Measurements from ENCODE around the gene PDZD8.

PDZD8 gene

DNA sequence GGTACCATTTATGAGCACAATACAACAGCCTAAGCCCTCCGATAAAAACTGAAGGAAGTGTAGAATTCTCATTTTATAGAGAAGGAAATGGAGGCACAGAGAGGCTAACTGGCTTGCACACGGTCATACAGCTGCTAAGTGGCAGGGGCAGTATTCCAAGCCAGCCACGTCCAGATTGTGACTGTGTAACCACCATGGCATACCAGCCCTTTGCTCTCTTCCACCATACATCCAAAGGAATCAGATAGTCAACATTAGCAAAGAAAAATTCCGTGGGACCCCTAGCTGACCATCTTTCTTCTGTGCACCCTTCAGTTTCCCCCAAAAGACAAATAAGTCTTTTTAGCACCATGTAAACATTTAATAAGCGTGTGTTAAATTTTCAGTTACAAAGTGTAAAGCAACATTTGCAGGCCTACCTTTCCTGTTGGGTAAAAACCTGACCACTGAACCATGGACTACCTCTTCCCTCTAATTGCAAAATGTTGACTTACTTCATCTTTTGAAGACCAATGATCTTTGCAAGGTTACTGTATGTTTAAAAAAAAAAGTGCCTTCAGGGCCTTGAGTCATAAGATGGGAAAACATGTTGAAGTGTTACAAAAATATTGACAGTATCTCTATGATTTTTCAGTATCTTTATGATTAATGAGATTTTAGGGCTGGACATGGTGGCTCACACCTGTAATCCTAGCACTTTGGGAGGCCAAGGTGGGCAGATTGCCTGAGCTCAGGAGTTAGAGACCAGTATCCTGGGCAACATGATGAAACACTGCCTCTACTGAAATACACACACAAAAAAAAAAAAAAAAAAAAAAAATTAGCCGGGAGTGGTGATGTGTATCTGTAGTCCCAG lies 24.3 kb upstream of the PDZD8 start:
- FAIRE-seq (no peak), DNase-seq (ENCODE audit: insufficient read length, low spot score) (no peak)

DNA sequence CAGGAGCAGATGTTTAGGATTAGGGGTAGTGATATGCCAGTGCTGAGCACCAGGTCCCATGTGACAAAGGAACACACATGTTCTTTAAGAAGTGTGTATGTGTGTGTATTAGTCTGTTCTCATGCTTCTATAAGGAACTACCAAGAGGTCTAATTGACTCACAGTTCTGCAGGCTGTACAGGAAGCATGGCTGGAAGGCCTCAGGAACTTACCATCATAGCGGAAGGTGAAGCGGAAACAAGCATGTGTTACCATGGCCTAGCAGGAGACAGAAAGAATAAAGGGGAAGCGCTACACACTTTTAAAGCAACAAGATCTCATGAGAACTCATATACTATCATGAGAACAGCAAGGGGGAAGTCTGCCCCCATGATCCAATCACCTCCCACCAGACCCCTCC lies 22.8 kb upstream of the PDZD8 start:
- DNase-seq (ENCODE audit: insufficient read length, low spot score) (no peak), FAIRE-seq (no peak)

DNA sequence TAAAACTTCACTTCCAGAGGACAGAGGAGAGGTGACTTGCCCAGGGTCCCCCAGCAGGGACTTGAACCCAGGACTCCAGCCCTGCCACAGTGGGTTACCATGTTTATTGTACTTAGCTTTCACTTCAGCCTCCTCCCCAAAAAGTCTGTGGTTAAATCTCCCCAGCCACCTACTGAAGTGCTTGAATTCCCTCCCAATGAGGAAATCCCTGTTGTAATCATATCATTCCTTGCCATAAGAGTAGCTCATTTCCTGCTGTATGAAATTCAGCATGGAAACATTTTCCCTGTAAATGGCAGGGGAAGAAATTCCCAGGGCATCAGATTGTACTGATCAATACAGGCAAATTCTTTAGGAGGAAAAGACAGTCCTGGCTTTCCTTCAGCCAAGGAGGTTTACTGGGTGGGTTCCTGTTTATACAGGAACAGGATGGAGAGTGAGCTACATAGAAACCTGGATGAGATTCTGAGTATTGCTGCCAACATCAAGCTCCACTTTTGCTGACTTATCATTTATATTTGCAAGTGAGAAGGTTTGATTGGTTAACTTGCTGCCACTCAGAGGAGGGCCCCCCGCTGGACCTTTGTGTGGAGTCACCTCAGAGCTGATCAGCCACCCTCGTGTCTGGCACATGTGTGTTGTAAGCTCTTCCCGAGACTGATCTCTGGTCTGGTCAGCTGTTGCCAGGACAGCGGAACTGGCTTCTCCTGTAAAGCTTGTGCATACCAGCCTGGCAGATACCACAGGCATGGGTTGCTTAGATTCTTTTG lies 16.4 kb upstream of the PDZD8 start:
- FAIRE-seq (no peak), DNase-seq (ENCODE audit: insufficient read length, low spot score) (no peak)

DNA sequence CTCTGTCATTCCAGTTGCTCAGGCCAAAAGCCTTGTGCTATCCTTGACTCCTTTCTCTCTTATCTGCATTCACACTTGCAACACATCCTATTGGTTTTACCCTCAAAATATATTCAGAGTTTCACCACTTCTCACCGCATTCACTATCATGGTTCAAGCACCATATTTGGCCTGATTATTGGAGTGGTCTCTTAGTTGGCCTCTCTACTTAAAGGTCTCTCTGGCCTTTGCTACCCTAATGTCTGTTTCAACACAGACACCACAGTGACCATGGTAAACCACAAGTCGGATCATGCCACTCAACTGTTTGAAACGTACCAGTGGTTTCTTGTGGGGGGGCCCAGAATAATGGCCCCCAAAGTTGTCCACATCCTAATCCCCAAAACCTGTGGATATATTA lies 15.2 kb upstream of the PDZD8 start:
- FAIRE-seq: no peak

DNA sequence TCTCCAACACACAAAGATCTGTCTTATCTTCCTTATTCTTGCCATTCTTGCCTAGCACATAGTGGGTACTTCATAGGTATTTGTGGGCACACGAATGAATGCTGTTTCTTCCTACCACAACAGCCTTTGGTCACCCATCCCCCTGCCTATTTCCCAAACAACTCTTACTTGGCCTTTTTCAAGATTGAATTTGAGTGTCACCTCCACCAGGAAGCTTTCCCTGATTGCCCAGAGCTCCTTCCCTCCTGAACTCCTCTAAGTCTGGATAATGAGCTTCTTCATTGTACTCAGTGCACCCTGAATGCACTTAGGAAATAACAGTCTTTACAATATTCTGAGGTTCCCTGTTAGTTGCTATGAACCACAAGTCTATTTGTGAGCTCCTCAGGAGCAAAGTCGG lies 11.6 kb upstream of the PDZD8 start:
- no peak for FAIRE-seq
- DNase-seq (ENCODE audit: insufficient read length, low spot score): no peak

More for the DNA sequence above, 15.2 kb upstream of the PDZD8 start:
- no peak for DNase-seq (ENCODE audit: insufficient read length, low spot score)

DNA sequence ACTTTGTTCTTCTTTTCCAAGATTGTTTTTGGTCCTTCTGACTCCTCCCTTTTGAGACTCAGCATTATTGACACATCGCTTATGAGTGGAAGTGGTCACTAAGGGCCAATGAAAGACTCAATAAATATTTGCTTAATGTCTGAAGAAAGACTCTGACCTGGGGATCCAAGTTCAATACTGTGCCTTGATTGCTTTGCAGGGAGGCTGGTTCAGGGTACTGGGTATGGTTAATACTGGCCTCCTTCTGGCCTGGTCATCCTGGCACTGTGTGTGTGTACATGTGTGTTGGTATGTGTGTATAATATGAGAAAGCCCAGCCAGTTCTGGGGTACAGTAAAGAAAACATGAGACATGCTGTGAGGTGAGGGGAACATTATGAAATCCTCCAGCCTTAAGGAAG lies 7.6 kb upstream of the PDZD8 start:
- no peak for FAIRE-seq
- DNase-seq (ENCODE audit: insufficient read length, low spot score): no peak

DNA sequence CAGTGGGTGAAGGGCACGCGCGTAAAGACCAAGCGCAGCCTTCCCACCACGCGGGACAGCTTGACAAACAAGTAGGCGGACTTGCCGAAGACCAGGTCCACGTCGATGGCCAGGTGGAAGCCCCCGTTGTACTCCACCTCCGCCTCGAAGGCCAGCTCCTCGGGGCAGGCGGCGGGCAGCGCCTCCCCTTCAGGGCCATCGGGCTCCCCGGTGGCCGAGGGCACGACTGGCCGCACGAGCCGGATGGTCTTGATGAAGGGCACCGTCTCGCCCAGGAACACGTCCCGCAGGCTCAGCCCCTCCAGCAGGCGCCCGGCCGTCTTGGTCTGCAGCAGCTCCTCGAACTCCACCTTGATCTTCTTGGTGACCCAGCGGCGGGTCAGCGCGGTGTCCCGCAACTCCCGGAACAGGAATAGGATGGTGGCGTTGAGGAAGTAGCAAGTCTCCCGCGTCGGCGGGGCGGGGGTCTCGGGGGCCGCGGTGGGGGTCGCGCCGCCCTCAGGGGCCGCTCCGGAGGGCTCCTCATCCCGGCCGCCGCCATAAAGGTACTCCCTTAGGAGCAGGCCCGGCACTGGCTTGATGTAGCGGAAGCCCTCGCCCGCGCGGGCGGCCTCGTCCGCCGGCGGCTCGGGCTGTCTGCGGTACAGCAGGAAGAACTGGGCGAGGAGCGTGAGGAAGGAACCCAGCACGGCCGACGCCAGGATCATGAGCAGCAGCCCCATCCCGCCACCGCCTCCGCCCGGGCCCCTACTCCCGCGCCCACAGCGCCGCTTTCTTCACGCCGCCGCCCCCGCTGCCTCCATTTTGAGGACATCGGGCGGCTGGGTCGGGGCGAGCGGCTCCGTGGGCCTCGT lies 507 bp downstream of the PDZD8 start:
- peak; percentile 8 for FAIRE-seq
- peak; percentile 24 for DNase-seq (ENCODE audit: insufficient read length, low spot score)

DNA sequence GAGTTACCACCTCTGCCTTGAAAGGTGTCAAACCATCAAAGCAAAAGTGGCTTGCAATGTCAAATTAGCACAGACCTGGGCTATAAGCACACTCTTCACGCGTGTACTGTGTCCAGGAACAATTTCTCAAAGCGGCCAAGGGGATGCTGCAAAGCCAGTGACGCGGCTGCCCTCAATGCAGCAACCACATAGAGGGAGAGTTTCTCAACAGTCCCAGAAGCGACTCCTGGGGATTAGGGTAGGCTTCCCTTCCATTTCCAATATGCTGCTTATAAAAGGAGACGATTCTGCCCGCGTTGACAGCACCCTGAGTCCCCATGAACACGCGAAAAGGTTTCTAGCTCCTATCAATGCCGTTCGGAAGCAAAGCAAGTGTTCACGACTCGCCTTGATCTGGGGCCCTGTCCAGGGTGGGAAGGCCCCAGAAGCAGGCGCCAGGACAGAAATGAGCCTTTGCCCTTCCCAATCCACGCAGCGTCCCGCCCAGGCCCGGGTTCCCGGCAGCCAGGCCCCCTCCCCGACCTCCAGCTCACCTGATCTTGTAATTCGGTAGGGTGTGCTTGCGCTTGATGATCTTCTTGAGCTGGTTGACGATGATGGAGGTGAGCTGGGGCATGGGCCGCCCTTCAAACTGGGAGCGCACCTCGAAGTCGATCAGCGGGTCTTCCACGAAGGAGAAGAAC lies 1.3 kb downstream of the PDZD8 start:
- DNase-seq (ENCODE audit: insufficient read length, low spot score) (peak; percentile 9), FAIRE-seq (peak; percentile 11)

DNA sequence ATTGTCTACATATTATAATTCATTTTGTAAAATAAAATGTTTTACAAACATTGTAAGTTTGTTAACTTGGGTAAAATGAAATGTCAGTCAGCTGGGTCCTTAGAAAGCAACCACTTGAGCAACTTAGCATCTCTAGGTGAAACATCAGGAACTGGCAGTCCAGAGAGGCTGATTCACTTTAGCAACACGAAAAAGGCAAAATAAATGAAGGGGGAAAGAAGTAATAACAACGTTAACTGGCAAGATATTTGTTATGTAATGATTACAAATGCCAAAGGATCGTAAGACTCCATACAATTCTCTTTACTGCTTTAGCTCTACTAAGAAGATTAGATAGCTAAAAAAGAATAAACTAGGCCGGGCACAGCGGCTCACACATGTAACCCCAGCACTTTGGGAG lies 5.0 kb downstream of the PDZD8 start:
- no peak for DNase-seq (ENCODE audit: insufficient read length, low spot score)
- FAIRE-seq: no peak

DNA sequence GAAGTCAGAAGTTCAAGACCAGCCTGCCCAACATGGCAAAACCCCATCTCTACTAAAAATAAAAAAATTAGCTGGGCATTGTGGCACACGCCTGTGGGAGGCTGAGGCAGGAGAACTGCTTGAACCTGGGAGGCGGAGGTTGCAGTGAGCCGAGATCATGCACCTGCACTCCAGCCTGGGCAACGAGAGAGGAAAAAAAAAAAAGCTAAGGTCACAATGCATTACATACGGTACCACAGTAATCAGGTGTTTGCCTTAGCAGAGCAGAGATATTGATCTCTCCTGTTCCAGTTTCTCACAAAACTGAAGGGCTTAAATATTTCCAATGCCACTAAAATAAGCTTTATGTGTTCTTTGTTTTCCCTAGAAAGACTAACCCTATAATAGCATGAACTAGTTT lies 7.5 kb downstream of the PDZD8 start:
- no peak for DNase-seq (ENCODE audit: insufficient read length, low spot score)
- FAIRE-seq: no peak

DNA sequence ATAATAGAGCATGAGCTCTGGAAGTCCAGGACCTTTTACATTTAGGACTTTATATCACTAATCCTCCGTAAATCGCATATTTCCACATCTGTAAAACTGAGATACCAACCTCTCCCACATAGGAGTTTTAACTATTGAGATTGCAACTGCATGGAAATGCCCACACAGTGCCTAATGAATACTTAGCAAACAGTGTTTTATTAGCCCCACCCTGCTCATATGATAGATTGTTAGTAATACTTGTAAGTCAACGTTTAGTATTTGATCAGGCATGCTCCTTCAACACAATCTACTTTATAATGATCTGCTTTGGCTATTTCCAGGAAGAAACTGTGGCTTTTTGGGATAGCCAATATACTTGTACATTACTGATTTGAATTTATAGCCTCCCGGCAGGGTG lies 8.5 kb downstream of the PDZD8 start:
- FAIRE-seq: peak; percentile 80
- DNase-seq (ENCODE audit: insufficient read length, low spot score): no peak

DNA sequence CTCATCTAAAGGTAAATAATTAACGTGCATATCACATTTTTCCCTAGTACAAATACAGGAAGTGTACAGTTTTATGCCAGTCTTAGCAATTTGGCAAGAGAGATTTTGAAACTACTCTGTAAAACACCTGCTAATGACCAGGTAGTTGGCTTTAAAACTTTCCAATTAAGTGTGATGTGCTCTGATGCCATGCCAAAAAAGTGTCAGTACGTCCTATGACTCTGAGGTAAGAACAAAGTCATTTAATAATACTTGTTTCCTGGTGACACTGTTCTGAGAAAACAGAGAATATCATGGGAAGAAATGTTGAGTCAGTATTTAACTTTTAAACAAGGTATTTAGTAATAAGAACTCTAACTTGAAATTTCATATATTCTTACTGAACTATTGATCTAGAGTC lies 9.6 kb downstream of the PDZD8 start:
- peak; percentile 89 for FAIRE-seq

DNA sequence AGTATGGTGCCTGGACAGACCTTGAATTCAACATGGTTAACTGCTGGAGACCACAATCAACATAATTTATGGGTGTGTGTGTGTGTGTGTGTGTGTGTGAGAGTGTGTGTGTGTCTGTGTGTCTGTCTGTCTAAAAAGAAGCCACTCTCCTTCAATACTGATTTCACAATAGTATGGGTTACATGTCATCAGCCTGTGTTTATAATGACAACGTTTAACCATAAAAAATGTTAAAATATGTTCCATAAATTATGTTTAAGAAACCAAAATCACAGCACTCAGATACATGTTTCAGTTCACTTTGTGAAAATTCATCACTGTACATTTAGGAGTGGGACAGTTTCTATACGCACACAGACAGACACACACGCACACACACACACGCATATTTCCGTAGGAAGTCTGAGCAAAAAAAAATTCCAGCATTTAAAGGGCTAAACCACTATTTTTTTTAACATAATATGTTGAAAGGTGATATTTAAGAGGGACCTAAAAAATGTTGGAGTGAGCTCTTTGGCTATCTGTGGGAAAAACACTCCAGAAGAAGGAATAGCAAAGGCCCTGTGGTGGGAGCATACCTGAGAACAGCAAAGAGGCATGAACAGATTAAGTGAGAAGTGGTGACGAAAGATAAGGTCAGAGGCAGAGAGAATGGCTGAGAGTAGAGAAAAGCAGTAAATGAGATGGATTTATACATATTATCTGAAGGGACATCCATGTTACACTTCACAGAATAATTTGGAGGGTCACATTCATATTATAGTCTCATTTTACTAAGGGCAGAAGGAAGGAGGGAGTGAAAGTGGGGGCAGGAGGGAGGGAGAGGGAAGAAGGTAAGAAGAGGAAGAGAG lies 10.9 kb downstream of the PDZD8 start:
- DNase-seq (ENCODE audit: insufficient read length, low spot score): no peak
- FAIRE-seq: no peak

More for the DNA sequence above, 9.6 kb downstream of the PDZD8 start:
- DNase-seq (ENCODE audit: insufficient read length, low spot score): no peak

DNA sequence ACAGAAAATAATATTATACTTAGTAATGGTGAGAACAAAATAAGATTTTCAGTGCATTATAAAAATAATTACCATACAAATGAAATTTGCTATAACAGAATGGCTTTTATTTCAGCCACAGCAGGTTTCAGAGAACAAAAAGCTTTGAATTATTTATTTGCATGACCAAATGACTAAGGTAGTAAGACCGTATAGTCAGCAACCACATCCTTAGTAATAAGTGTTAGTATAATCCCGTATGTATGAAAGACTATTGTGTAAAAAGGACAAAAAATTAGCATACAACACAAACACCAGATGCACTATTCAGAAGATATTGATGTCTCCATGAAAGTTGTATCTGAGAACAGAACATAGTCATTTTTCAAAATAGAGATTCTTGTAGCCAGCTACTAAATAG lies 12.2 kb downstream of the PDZD8 start:
- no peak for DNase-seq (ENCODE audit: insufficient read length, low spot score)
- peak; percentile 88 for FAIRE-seq

DNA sequence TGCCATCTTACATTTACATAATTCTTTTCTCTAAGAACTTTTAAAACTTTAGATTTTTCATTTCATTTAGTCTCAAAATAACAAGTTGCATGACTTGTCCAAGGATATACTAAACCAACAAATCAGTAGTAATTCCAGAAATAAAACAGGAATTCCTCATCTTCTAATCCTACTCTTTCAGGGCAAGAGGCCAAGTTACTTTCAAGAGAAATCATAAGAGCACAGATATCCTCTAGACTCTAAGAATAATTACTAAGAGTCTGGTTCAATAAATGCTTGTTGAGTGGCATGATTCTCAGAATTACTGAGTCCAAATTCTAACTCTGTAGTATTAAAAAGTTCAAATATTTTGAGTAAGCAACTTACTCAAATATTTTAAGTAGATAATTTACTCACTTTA lies 12.9 kb downstream of the PDZD8 start:
- DNase-seq (ENCODE audit: insufficient read length, low spot score) (no peak), FAIRE-seq (peak; percentile 8)

DNA sequence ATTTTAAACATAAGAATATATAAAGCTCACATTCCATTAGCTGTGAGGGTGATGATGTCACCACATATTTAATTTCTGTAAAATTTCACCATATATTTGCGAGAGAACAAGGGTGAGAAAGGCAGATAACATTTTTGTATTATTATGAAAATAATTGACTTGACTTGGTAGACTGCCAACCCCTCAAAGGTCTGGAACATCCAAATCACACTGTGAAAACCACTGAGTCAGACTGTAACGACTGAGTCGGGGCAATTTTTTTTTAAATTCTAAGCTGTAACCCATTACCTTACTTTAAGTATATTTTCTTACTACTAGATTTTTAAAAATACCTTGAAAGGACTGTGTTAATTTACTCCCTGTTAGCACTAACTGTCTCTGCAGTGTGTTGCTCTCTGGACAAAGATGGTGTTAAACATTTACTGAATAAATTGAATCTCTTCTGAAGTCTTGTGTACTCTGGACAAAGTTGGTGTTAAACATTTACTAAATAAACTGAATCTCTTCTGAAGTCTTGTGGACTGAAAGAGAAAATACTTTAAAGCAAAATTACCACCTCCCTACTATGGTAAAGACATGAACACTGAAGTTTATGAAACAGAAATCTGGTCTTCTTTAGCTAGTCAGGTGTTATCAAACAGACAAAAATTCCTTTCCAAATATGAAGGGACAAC lies 14.1 kb downstream of the PDZD8 start:
- no peak for DNase-seq (ENCODE audit: insufficient read length, low spot score)

DNA sequence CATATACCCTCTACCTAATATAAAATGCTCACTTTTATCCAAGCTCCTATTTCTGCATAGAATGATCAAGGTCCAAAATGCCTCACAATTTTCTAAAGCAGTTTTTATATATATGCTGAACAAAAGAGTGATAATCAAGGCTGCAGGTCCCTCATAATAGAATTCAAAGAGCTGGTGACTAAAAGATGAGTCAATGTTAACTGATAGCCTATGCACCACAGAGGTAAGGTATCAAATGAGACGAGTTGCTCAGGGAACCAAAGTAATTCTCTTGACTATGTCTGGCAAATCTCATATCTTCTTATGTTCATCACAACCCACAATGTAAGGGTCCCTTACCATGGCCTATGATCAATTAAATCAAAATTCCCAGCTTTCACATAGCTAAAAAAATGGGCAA lies 15.2 kb downstream of the PDZD8 start:
- FAIRE-seq (no peak), DNase-seq (ENCODE audit: insufficient read length, low spot score) (no peak)

More for the DNA sequence above, 14.1 kb downstream of the PDZD8 start:
- FAIRE-seq: peak; percentile 87

DNA sequence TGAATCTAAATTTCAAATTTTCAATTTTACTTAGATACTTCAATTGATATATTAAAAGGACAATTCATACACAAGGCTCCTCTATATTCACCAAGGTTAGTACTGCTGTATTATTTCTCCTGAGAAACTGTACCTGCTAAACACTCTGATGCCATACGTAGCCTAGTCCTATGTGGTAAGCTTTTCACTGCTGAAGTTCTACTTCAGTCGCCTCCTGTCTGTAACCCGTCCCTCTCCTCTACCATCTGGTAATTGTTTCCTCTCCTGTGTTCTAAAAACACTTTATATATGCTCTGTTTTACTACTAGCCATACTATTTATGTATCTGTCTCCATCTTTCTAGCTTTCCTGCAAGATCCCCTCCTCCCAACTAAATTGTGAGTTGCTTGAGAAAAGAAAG lies 20.2 kb downstream of the PDZD8 start:
- FAIRE-seq (peak; percentile 53), DNase-seq (ENCODE audit: insufficient read length, low spot score) (no peak)

DNA sequence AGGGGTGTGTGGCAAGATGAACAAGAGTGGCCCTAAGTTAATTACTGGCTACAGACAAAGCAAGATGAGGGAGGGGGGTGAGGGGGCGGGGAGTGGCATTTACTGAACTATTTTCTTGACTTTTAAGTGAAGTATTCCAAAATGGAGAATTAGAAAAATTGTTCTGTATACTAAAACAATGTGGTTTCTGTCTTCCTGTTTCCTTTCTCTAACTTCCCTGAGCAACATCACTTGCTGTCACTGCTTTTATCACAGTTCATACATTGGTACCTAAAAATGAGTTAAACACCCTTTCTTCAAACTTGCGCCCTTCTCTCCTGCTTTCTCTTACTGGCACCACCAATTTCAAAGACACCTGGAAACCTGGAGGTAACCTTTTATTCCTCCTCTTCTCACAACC lies 21.6 kb downstream of the PDZD8 start:
- DNase-seq (ENCODE audit: insufficient read length, low spot score): no peak
- FAIRE-seq: peak; percentile 86

All from GM19239 (cell line).